K562 (cell line): ENCODE results near the gene ASCL2. TPM values are rescaled to one million over a fixed set of nuclear protein-coding genes. Genes with fewer than 3 reads are reported as not detected.

ENCODE experiments used
- ATAC-seq: fragments of 200-7000 bp; cut with Tn5 transposase; 3 replicates; pipeline ENCODE4 v1.9.1; 2020; ENCODE audit warnings: moderate library complexity
- BruUV-seq: library from RNA; stranded (reverse); fragments of 400-500 nt; replicated peaks from 2 replicates; lab custom pipeline; 2021; lab: Mats Ljungman, UMichigan
- CTCF ChIA-PET: fragments of 300-600 bp; formaldehyde crosslinking; extraction: SDS; loops from one replicate; lab custom pipeline; 2021; ENCODE audit warnings: low intra/inter-chr PET ratio; lab: Yijun Ruan, JAX
- POLR2A ChIA-PET: fragments of 300-600, 350-650 bp; sonication (Branson Sonifier 250); formaldehyde crosslinking; extraction: SDS; loops from one replicate; lab custom pipeline; 2021; ENCODE audit warnings: antibody characterized with exemption, inconsistent platforms; lab: Yijun Ruan, JAX
- DNase-seq, 4 experiments: peaks; one replicate each; pipeline versions ENCODE4 v3.0.0 to v3.0.0-alpha.2; 2011 to 2018; ENCODE audit warnings: low spot score in 3 of 4, mixed read lengths in 3 of 4; ENCODE audit errors: extremely low read depth in 1 of 4
- FAIRE-seq: peaks from 2 replicates; lab custom pipeline; 2011; peaks lifted over from hg19 to GRCh38; lab: Jason Lieb, UNC
- H2AFZ ChIP-seq: 2 replicates; pipeline ENCODE4 v1.6.0; 2011; ENCODE audit warnings: low read depth, low read length, control low read depth, inconsistent platforms
- H3K27ac ChIP-seq: fragments of 200-600 bp; 3 replicates; pipeline ENCODE4 v1.8.0; 2011; ENCODE audit warnings: low read depth, mild to moderate bottlenecking, control low read depth, inconsistent platforms, low read length, moderate library complexity, mixed read lengths; ENCODE audit errors: extremely low read depth
- H3K27me3 ChIP-seq, 2 experiments: fragments of 300-600 bp in 1 of 2; 2 replicates in 1 of 2; 3 replicates in 1 of 2; pipeline versions ENCODE4 v1.6.0 to v1.8.0; 2011; ENCODE audit warnings: inconsistent platforms in 2 of 2, low read length in 2 of 2, mild to moderate bottlenecking in 1 of 2, mixed read lengths in 1 of 2, moderate library complexity in 1 of 2; ENCODE audit not compliant: control insufficient read depth in 2 of 2, insufficient read depth in 2 of 2
- H3K36me3 ChIP-seq: fragments of 300-600 bp; 3 replicates; pipeline ENCODE4 v1.8.0; 2011; ENCODE audit warnings: mild to moderate bottlenecking, low read length, inconsistent platforms; ENCODE audit not compliant: control insufficient read depth, insufficient read depth
- H3K4me1 ChIP-seq, 2 experiments: fragments of 200-600 bp in 1 of 2; replicated peaks in 1 of 2; 2 replicates in 1 of 2; 3 replicates in 1 of 2; pipeline versions ENCODE4 v1.5.1 to v1.8.0; 2011; ENCODE audit warnings: inconsistent platforms in 2 of 2, low read length in 2 of 2, mild to moderate bottlenecking in 1 of 2, mixed read lengths in 1 of 2, moderate library complexity in 1 of 2; ENCODE audit not compliant: control insufficient read depth in 2 of 2, insufficient read depth in 2 of 2
- H3K4me2 ChIP-seq: 2 replicates; pipeline ENCODE4 v1.6.1; 2011; ENCODE audit warnings: low read length, control low read depth, inconsistent platforms, mixed read lengths; ENCODE audit not compliant: insufficient read depth
- H3K4me3 ChIP-seq: fragments of 200-600 bp; sonication (generic), shearing (Covaris generic); 2 replicates; pipeline ENCODE4 v1.5.1; 2016; ENCODE audit warnings: control low read depth, inconsistent platforms
- H3K79me2 ChIP-seq: fragments of 200-600 bp; 3 replicates; pipeline ENCODE4 v1.8.0; 2011; ENCODE audit warnings: low read length, inconsistent platforms; ENCODE audit not compliant: control insufficient read depth, insufficient read depth
- H3K9ac ChIP-seq, 2 experiments: 2 replicates each; pipeline versions ENCODE4 v1.6.0 to v1.6.1; 2011; ENCODE audit warnings: low read depth in 2 of 2, low read length in 2 of 2, control low read depth in 1 of 2, inconsistent platforms in 1 of 2, mild to moderate bottlenecking in 1 of 2, mixed read lengths in 1 of 2; ENCODE audit not compliant: insufficient read depth in 1 of 2
- H3K9me1 ChIP-seq: one replicate; pipeline ENCODE4 v1.6.0; 2011; ENCODE audit warnings: inconsistent platforms, mild to moderate bottlenecking, low read length, moderate library complexity; ENCODE audit not compliant: control insufficient read depth, insufficient read depth
- H3K9me3 ChIP-seq: replicated peaks from 2 replicates; pipeline ENCODE4 v1.5.1; 2011; ENCODE audit warnings: low read depth, low read length, inconsistent platforms; ENCODE audit not compliant: control insufficient read depth, insufficient read depth
- H4K20me1 ChIP-seq: replicated peaks from 2 replicates; pipeline ENCODE4 v1.6.1; 2011; ENCODE audit warnings: low read length, inconsistent platforms, mixed read lengths; ENCODE audit not compliant: control insufficient read depth, insufficient read depth
- EGR1 ChIP-seq: fragments of 450-650 bp; conservative IDR thresholded peaks from 2 replicates; pipeline ENCODE4 v1.6.1; 2017; ENCODE audit warnings: mild to moderate bottlenecking
- FOXP1 ChIP-seq: sonication (generic); formaldehyde crosslinking; IDR thresholded peaks from 2 replicates; pipeline ENCODE4 v1.8.0; 2022; ENCODE audit warnings: mild to moderate bottlenecking, missing genetic modification reagents
- KLF16 ChIP-seq: IDR thresholded peaks from 2 replicates; pipeline ENCODE4 v1.6.1; 2016; ENCODE audit warnings: antibody characterized with exemption
- NR3C1 ChIP-seq: sonication (generic); formaldehyde crosslinking; IDR thresholded peaks from 2 replicates; pipeline ENCODE4 v1.8.1; 2022; ENCODE audit warnings: missing genetic modification reagents
- PML ChIP-seq: IDR thresholded peaks from 2 replicates; pipeline ENCODE4 v1.6.1; 2012; ENCODE audit warnings: low read length, inconsistent platforms
- SRF ChIP-seq, 2 experiments: fragments of 250-450, 450-650 bp in 1 of 2; sonication (Bioruptor Pico) in 1 of 2; sonication (generic) in 1 of 2; formaldehyde crosslinking; IDR thresholded peaks; 2 replicates each; pipeline versions ENCODE4 v1.5.0 to v1.5.1; 2020 to 2022; ENCODE audit warnings: mild to moderate bottlenecking in 1 of 2, missing genetic modification reagents in 1 of 2
- ZFX ChIP-seq: sonication (generic); formaldehyde crosslinking; IDR thresholded peaks from 2 replicates; pipeline ENCODE4 v1.8.0; 2022; ENCODE audit warnings: mild to moderate bottlenecking, missing genetic modification reagents, moderate library complexity
- ZNF324 ChIP-seq: fragments of 250-450 bp; sonication (Bioruptor Pico); IDR thresholded peaks from 2 replicates; pipeline ENCODE4 v1.4.0; 2020; ENCODE audit warnings: mild to moderate bottlenecking
- ZNF589 ChIP-seq: fragments of 200-800 bp; sonication (Bioruptor generic); IDR thresholded peaks from 2 replicates; pipeline ENCODE4 v1.6.1; 2016; ENCODE audit warnings: low read depth, missing genetic modification characterization, missing compliant biosample characterization
- WGBS: fragments of 100-300 bp; shearing (Covaris generic); methylation state at CpG from one replicate; pipeline ENCODE4 v1.1.6; 2016; ENCODE audit warnings: low coverage, mixed read lengths; ENCODE audit not compliant: insufficient coverage; ENCODE audit errors: missing lambda C conversion rate; 5-methylcytosine and 5-hydroxymethylcytosine counted together
- in situ Hi-C: fragments of 300-500 bp; cut with MboI; formaldehyde crosslinking; loops from 4 replicates; pipeline ENCODE4 v1.15.0; 2018; ENCODE audit warnings: inconsistent platforms, mixed read lengths
- intact Hi-C: fragments of 100-400 bp; cut with micrococcal nuclease; formaldehyde crosslinking; loops from 2 replicates; pipeline ENCODE4 v1.14.2; 2022
- polyA plus RNA-seq, 8 experiments: library from polyadenylated mRNA; depleted of rRNA in 4 of 8; stranded (reverse) in 5 of 8; unstranded in 3 of 8; fragments of >200 nt; fragmentation: Nextera tagmentation in 2 of 8; fragmentation: Illumina TruSeq in 1 of 8; extraction: Ambion mirVana in 2 of 8; extraction: Trizol in 1 of 8; gene quantifications; 2 replicates each; pipeline versions ENCODE4 v1.2.1 to v1.2.3, GENCODE V29; 2011 to 2014; ENCODE audit warnings: inconsistent platforms in 1 of 8, missing spikeins in 1 of 8
- total RNA-seq, 7 experiments: library from RNA; depleted of rRNA in 6 of 7; stranded (reverse); fragments of >200 nt in 6 of 7; fragmentation: Illumina TruSeq in 2 of 7; extraction: Trizol in 2 of 7; gene quantifications; 2 replicates each; pipeline versions ENCODE4 v1.2.1 to v1.2.3, GENCODE V29; 2011 to 2021; ENCODE audit warnings: low replicate concordance in 1 of 7
- TF ChIP-seq, protein P1 (sequence below): sonication (generic); formaldehyde crosslinking; IDR thresholded peaks from 2 replicates; pipeline ENCODE4 v1.8.0; 2022; ENCODE audit warnings: missing genetic modification reagents, mild to moderate bottlenecking, moderate library complexity, borderline replicate concordance
- TF ChIP-seq, protein P2 (sequence below): sonication (generic); formaldehyde crosslinking; IDR thresholded peaks from 2 replicates; pipeline ENCODE4 v1.9.0; 2022; ENCODE audit warnings: mild to moderate bottlenecking, missing genetic modification reagents
- TF ChIP-seq, protein P3 (sequence below): sonication (generic); formaldehyde crosslinking; IDR thresholded peaks from 2 replicates; pipeline ENCODE4 v1.9.0; 2022; ENCODE audit warnings: mild to moderate bottlenecking, missing genetic modification reagents

Gene ASCL2
- total and polyA plus RNA-seq, 9 of the 15 experiments (the other 6 are each of a cell fraction or from before 2014, with no cell fraction given), result 0.11 to 1.4 (median 0.36) TPM; not detected in 2

DNA sequence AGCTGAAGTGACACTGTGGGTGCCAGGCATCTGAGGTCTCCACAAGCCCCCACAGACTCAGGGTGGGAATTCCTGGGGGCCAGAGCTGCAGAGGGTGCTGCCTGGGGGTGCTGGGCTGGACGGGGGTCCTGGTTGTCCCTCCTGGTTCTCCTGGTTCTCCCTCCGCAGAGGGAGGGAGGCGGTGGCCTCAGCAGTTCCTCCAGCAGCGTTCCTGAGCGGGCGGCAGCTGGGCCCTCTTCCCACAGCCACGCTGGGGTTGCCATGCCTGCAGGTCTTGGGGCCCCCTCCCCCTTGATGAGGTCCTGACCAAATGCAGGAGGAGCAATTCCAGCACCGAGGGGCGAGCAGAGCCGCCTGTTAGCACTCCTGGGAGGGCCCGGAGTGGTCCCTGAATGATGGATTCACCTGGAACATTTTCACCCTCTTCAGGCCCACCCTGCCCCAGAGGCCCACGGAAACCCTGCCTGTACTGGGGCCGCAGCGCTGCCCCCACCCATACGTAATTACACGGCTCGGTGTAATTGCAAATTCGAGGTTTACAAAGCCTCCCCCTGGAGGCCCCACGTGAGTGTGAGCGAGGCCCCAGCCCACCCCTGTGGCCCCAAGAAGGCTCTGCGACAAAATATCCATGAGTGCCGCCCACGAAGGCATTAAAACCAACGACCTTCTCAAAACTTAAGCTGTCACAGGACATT, 30.7 kb upstream of the ASCL2 start:
- intact Hi-C loops (loop anchor here (10.0 kb wide), 2 partner anchors 234 to 594 kb away; no protein-coding TSS in a partner anchor), in situ Hi-C loops (no loop called here)
- no TSS peak for BruUV-seq
- Histone ChIP-seq H3K27ac (peak overlapping the region; percentile 39), H3K4me3 (peak overlapping the region; percentile 3; the same call in 1 of the 2 replicates), H3K9ac (peak overlapping the region; percentile 50 to 82; a peak in 3 of 4 replicates), H3K4me2 (peak overlapping the region; percentile 67), H3K27me3 (no peaks in the 10 kb centered on the region; a peak in 1 of 5 replicates), H3K4me1 (peaks cover 56 to 87% of the 10 kb centered on the region in 2 experiments), H3K36me3 (no peaks in the 10 kb centered on the region), H3K9me3 (no peaks in the 10 kb centered on the region), H4K20me1 (no peaks in the 10 kb centered on the region), H3K9me1 (no peaks in the 10 kb centered on the region), H3K79me2 (peaks cover 21% of the 10 kb centered on the region; the same call in 2 of the 3 replicates), H2AFZ (peak overlapping the region; percentile 73)
- FAIRE-seq, result no peak
- no peak for ATAC-seq
- POLR2A ChIA-PET, result interaction anchor here (0.6 kb wide), 1 partner anchor 903 kb away, joined by 3 read pairs; no protein-coding TSS in a partner anchor
- WGBS, result 37% methylated on average over 18 of the region's 24 CpGs
- CTCF ChIA-PET, result interaction anchor here (3.2 kb wide), 1 partner anchor 104 kb away, joined by 21 read pairs; no protein-coding TSS in a partner anchor
- TF ChIP-seq PML (no peak), ZFX (peak; percentile 7; the same call in 1 of the 2 replicates), ZNF324 (CRISPR knock-in tag) (no peak), SRF (CRISPR knock-in tag; IDR thresholded peaks at IDR 0.05) (no peak), NR3C1 (no peak), FOXP1 (CRISPR knock-in tag) (no peak), ZNF589 (peak; percentile 45; the same call in 1 of the 2 replicates), EGR1 (0 out of 2 replicates have a peak, but pooled peaks have one; percentile 8), KLF16 (no peak)
- TF ChIP-seq, protein P1, sequence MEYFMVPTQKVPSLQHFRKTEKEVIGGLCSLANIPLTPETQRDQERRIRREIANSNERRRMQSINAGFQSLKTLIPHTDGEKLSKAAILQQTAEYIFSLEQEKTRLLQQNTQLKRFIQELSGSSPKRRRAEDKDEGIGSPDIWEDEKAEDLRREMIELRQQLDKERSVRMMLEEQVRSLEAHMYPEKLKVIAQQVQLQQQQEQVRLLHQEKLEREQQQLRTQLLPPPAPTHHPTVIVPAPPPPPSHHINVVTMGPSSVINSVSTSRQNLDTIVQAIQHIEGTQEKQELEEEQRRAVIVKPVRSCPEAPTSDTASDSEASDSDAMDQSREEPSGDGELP (CRISPR knock-in tag), result peak; percentile 31; the same call in 1 of the 2 replicates
- TF ChIP-seq, protein P2, sequence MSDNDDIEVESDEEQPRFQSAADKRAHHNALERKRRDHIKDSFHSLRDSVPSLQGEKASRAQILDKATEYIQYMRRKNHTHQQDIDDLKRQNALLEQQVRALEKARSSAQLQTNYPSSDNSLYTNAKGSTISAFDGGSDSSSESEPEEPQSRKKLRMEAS (CRISPR knock-in tag), result no peak
- TF ChIP-seq, protein P3, sequence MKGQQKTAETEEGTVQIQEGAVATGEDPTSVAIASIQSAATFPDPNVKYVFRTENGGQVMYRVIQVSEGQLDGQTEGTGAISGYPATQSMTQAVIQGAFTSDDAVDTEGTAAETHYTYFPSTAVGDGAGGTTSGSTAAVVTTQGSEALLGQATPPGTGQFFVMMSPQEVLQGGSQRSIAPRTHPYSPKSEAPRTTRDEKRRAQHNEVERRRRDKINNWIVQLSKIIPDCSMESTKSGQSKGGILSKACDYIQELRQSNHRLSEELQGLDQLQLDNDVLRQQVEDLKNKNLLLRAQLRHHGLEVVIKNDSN (CRISPR knock-in tag), result no peak
- DNase-seq, result peak in 1 of 4 experiments; percentile 37
